Stomach smooth muscle (tissue), 2 donors: Measurements from ENCODE around the gene PRMT1.

Source experiments
- H3K27ac ChIP-seq: one replicate; pipeline ENCODE4 v1.7.0; 2013; ENCODE audit warnings: mild to moderate bottlenecking, low read length, inconsistent platforms
- H3K27me3 ChIP-seq, 2 donors: one replicate each; pipeline ENCODE4 v1.7.0; 2013; ENCODE audit warnings: low read length in 2 of 2; ENCODE audit not compliant: insufficient read depth in 2 of 2, control insufficient read depth in 1 of 2
- H3K36me3 ChIP-seq, 2 donors: one replicate each; pipeline ENCODE4 v1.7.0; 2013; ENCODE audit warnings: low read length in 2 of 2; ENCODE audit not compliant: control insufficient read depth in 2 of 2, insufficient read depth in 2 of 2
- H3K4me1 ChIP-seq: one replicate; pipeline ENCODE4 v1.7.0; 2013; ENCODE audit warnings: low read length; ENCODE audit not compliant: control insufficient read depth, insufficient read depth
- H3K4me3 ChIP-seq, 2 donors: one replicate each; pipeline ENCODE4 v1.7.0; 2013; ENCODE audit warnings: low read length in 2 of 2
- H3K9ac ChIP-seq, 2 donors: one replicate each; pipeline ENCODE4 v1.7.0; 2013; ENCODE audit warnings: low read length in 2 of 2, mild to moderate bottlenecking in 1 of 2
- H3K9me3 ChIP-seq, 2 donors: one replicate each; pipeline ENCODE4 v1.7.0; 2013; ENCODE audit warnings: low read length in 2 of 2; ENCODE audit not compliant: control insufficient read depth in 2 of 2
- donor health status: healthy.
- donor health status: Pancreatic carcinoma.

PRMT1 gene

GRCh38 chr19:49651820-49652550 is 25.1 kb upstream of the PRMT1 start:
- Histone ChIP-seq H3K36me3 (peaks cover 38 to 52% of the 10 kb centered on the region in 2 donors), H3K9me3 (no peaks in the 10 kb centered on the region), H3K27me3 (no peaks in the 10 kb centered on the region), H3K9ac (no peak overlapping the region), H3K27ac (no peak overlapping the region), H3K4me1 (no peaks in the 10 kb centered on the region), H3K4me3 (no peak overlapping the region)

- Histone ChIP-seq H3K4me1 (no peaks in the 10 kb centered on the region), H3K27ac (no peak overlapping the region), H3K36me3 (peaks cover 45 to 54% of the 10 kb centered on the region in 2 donors), H3K27me3 (no peaks in the 10 kb centered on the region), H3K4me3 (no peak overlapping the region), H3K9me3 (no peaks in the 10 kb centered on the region), H3K9ac (no peak overlapping the region)
These were observed 24.3 kb upstream of the PRMT1 start for GRCh38 chr19:49652551-49653465.

- Histone ChIP-seq H3K27ac (no peak overlapping the region), H3K27me3 (no peaks in the 10 kb centered on the region), H3K36me3 (peaks cover 43 to 57% of the 10 kb centered on the region in 2 donors)
These were observed 23.6 kb upstream of the PRMT1 start for GRCh38 chr19:49653466-49653806.

GRCh38 chr19:49654581-49654980 is 22.5 kb upstream of the PRMT1 start:
- no peaks in the 10 kb centered on the region for H3K4me1 ChIP-seq
- no peak overlapping the region for H3K27ac ChIP-seq
- no peak overlapping the region for H3K4me3 ChIP-seq
- H3K36me3 ChIP-seq, result peaks cover 44 to 63% of the 10 kb centered on the region in 2 donors
- H3K9me3 ChIP-seq, result no peaks in the 10 kb centered on the region
- H3K27me3 ChIP-seq, result no peaks in the 10 kb centered on the region
- no peak overlapping the region for H3K9ac ChIP-seq

More at GRCh38 chr19:49653466-49653806, 23.6 kb upstream of the PRMT1 start:
- Histone ChIP-seq H3K4me3 (no peak overlapping the region), H3K9ac (no peak overlapping the region), H3K9me3 (no peaks in the 10 kb centered on the region), H3K4me1 (no peaks in the 10 kb centered on the region)

- no peak overlapping the region for H3K4me3 ChIP-seq
- H3K27me3 ChIP-seq, result no peaks in the 10 kb centered on the region
- no peaks in the 10 kb centered on the region for H3K9me3 ChIP-seq
- H3K27ac ChIP-seq, result no peak overlapping the region
- H3K36me3 ChIP-seq, result peaks cover 39 to 61% of the 10 kb centered on the region in 2 donors
- H3K4me1 ChIP-seq, result no peaks in the 10 kb centered on the region
- no peak overlapping the region for H3K9ac ChIP-seq
These were observed 21.3 kb upstream of the PRMT1 start for GRCh38 chr19:49655570-49656455.

- no peak overlapping the region for H3K9ac ChIP-seq
- H3K4me1 ChIP-seq, result no peaks in the 10 kb centered on the region
- peaks cover 39 to 63% of the 10 kb centered on the region in 2 donors for H3K36me3 ChIP-seq
- H3K9me3 ChIP-seq, result no peaks in the 10 kb centered on the region
- H3K27ac ChIP-seq, result no peak overlapping the region
- H3K4me3 ChIP-seq, result no peak overlapping the region
- no peaks in the 10 kb centered on the region for H3K27me3 ChIP-seq
These were observed 20.5 kb upstream of the PRMT1 start for GRCh38 chr19:49656456-49657109.

- Histone ChIP-seq H3K27me3 (no peaks in the 10 kb centered on the region), H3K4me1 (no peaks in the 10 kb centered on the region), H3K9me3 (no peaks in the 10 kb centered on the region), H3K36me3 (peaks cover 46 to 71% of the 10 kb centered on the region in 2 donors), H3K9ac (no peak overlapping the region), H3K4me3 (no peak overlapping the region), H3K27ac (no peak overlapping the region)
These were observed 19.5 kb upstream of the PRMT1 start for GRCh38 chr19:49657493-49658138.

GRCh38 chr19:49658139-49658517 is 18.9 kb upstream of the PRMT1 start:
- Histone ChIP-seq H3K27ac (no peak overlapping the region), H3K9me3 (no peaks in the 10 kb centered on the region), H3K4me1 (no peaks in the 10 kb centered on the region), H3K4me3 (no peak overlapping the region), H3K27me3 (no peaks in the 10 kb centered on the region), H3K9ac (no peak overlapping the region), H3K36me3 (peaks cover 46 to 69% of the 10 kb centered on the region in 2 donors)

- Histone ChIP-seq H3K27me3 (no peaks in the 10 kb centered on the region), H3K4me1 (peaks cover under 1% of the 10 kb centered on the region), H3K4me3 (no peak overlapping the region), H3K9me3 (no peaks in the 10 kb centered on the region), H3K27ac (no peak overlapping the region), H3K36me3 (peaks cover 46 to 65% of the 10 kb centered on the region in 2 donors), H3K9ac (no peak overlapping the region)
These were observed 18.3 kb upstream of the PRMT1 start for GRCh38 chr19:49658566-49659442.
